DND-41 (cell line): ENCODE data around the gene CAPZA1.

Source experiments
- ATAC-seq: fragments of 200-7000 bp; cut with Tn5 transposase; 3 replicates; pipeline ENCODE4 v1.9.1; 2021; ENCODE audit warnings: low read depth; ENCODE audit not compliant: insufficient read depth
- DNase-seq: peaks from one replicate; pipeline ENCODE4 v3.0.0-alpha.2; 2020
- H2AFZ ChIP-seq: 2 replicates; pipeline ENCODE4 v1.6.0; 2012; ENCODE audit warnings: low read depth, low read length
- H3K27ac ChIP-seq: 2 replicates; pipeline ENCODE4 v1.5.1; 2012; ENCODE audit warnings: low read length, inconsistent platforms
- H3K27me3 ChIP-seq: fragments of 200-600 bp; sonication (generic); 2 replicates; pipeline ENCODE4 v1.6.0; 2012; ENCODE audit warnings: low read length, mild to moderate bottlenecking, inconsistent platforms; ENCODE audit not compliant: insufficient read depth, poor library complexity
- H3K36me3 ChIP-seq: 2 replicates; pipeline ENCODE4 v1.5.1; 2012; ENCODE audit warnings: low read length, inconsistent platforms; ENCODE audit not compliant: insufficient read depth
- H3K4me1 ChIP-seq: 2 replicates; pipeline ENCODE4 v1.5.1; 2012; ENCODE audit warnings: mild to moderate bottlenecking, low read length; ENCODE audit not compliant: insufficient read depth
- H3K4me2 ChIP-seq: 2 replicates; pipeline ENCODE4 v1.6.0; 2012; ENCODE audit warnings: mild to moderate bottlenecking, moderate library complexity, low read length, inconsistent platforms; ENCODE audit not compliant: insufficient read depth
- H3K4me3 ChIP-seq, 2 experiments: fragments of 200-600 bp in 1 of 2; shearing (Covaris generic) in 1 of 2; 2 replicates each; pipeline ENCODE4 v1.5.1; 2012 to 2016; ENCODE audit warnings: inconsistent platforms in 2 of 2, low read length in 2 of 2, mild to moderate bottlenecking in 2 of 2, low read depth in 1 of 2, moderate library complexity in 1 of 2
- H3K79me2 ChIP-seq: 2 replicates; pipeline ENCODE4 v1.6.0; 2012; ENCODE audit warnings: low read length, inconsistent platforms; ENCODE audit not compliant: insufficient read depth
- H3K9ac ChIP-seq: 2 replicates; pipeline ENCODE4 v1.6.0; 2012; ENCODE audit warnings: low read depth, mild to moderate bottlenecking, inconsistent platforms, low read length, moderate library complexity
- H3K9me3 ChIP-seq: 2 replicates; pipeline ENCODE4 v1.5.1; 2012; ENCODE audit warnings: low read length, moderate library complexity, mild to moderate bottlenecking, inconsistent platforms; ENCODE audit not compliant: insufficient read depth, severe bottlenecking
- H4K20me1 ChIP-seq: 2 replicates; pipeline ENCODE4 v1.6.0; 2012; ENCODE audit warnings: low read length; ENCODE audit not compliant: insufficient read depth
- CTCF ChIP-seq: IDR thresholded peaks from 2 replicates; pipeline ENCODE4 v1.5.1; 2012; ENCODE audit warnings: borderline replicate concordance, low read length, moderate library complexity, mild to moderate bottlenecking; ENCODE audit not compliant: poor library complexity, severe bottlenecking; ENCODE audit errors: extremely low read depth
- EZH2 ChIP-seq: IDR thresholded peaks from 3 replicates; pipeline ENCODE4 v1.6.1; 2012; ENCODE audit warnings: borderline replicate concordance, low read depth, mild to moderate bottlenecking, moderate library complexity, low read length, inconsistent platforms; ENCODE audit not compliant: severe bottlenecking

CAPZA1 gene

GRCh38 chr1:112619518-112620376, at the start of gene CAPZA1:
CAPZA1 (plus strand) TSS chr1:112619832; CDS start chr1:112619845, 13 bp downstream.
- peaks cover 38% of the 10 kb centered on the region for H3K4me1 ChIP-seq
- peaks cover 18% of the 10 kb centered on the region; the same call in 1 of the 2 replicates for H4K20me1 ChIP-seq
- ATAC-seq (peak; percentile 90), DNase-seq (peak; percentile 92)
- no peaks in the 10 kb centered on the region for H3K9me3 ChIP-seq
- peak within 1 kb of the TSS; percentile 96 for H3K9ac ChIP-seq
- H3K79me2 ChIP-seq = peaks cover 96% of the 10 kb centered on the region
- peak within 1 kb of the TSS; percentile 88 to 89 for H3K4me3 ChIP-seq
- H3K27ac ChIP-seq = peak within 1 kb of the TSS; percentile 97
- peak within 1 kb of the TSS; percentile 86 for H3K4me2 ChIP-seq
- H3K27me3 ChIP-seq = no peaks in the 10 kb centered on the region
- TF ChIP-seq EZH2 (no peak), CTCF (no peak)
- H2AFZ ChIP-seq = peak within 1 kb of the TSS; percentile 90
- peaks cover 13% of the 10 kb centered on the region for H3K36me3 ChIP-seq

- H3K9me3 ChIP-seq = no peaks in the 10 kb centered on the region
- TF ChIP-seq EZH2 = no peak
- no peak for TF ChIP-seq CTCF
- H3K4me2 ChIP-seq = no peak overlapping the region
- no peak overlapping the region for H2AFZ ChIP-seq
- H4K20me1 ChIP-seq = no peaks in the 10 kb centered on the region
- H3K79me2 ChIP-seq = no peaks in the 10 kb centered on the region
- peaks cover 21% of the 10 kb centered on the region; the same call in 1 of the 2 replicates for H3K36me3 ChIP-seq
- H3K9ac ChIP-seq = no peak overlapping the region
- no peak for ATAC-seq
- no peak overlapping the region for H3K4me3 ChIP-seq
- H3K27ac ChIP-seq = no peak overlapping the region
- no peaks in the 10 kb centered on the region for H3K4me1 ChIP-seq
- H3K27me3 ChIP-seq = no peaks in the 10 kb centered on the region
- no peak for DNase-seq
Observed at GRCh38 chr1:112575154-112575804, 44.4 kb upstream of the CAPZA1 start.

GRCh38 chr1:112576240-112576639, 43.4 kb upstream of the CAPZA1 start:
- Histone ChIP-seq H3K79me2 (no peaks in the 10 kb centered on the region), H4K20me1 (no peaks in the 10 kb centered on the region), H3K4me3 (no peak overlapping the region), H2AFZ (no peak overlapping the region), H3K4me2 (no peak overlapping the region), H3K27ac (no peak overlapping the region), H3K9ac (no peak overlapping the region), H3K36me3 (peaks cover 21% of the 10 kb centered on the region; the same call in 1 of the 2 replicates), H3K27me3 (no peaks in the 10 kb centered on the region), H3K4me1 (no peaks in the 10 kb centered on the region), H3K9me3 (no peaks in the 10 kb centered on the region)
- no peak for DNase-seq
- no peak for TF ChIP-seq CTCF
- no peak for TF ChIP-seq EZH2
- no peak for ATAC-seq
